Smooth muscle cell (in vitro differentiated cells): Measurements from ENCODE around the gene PADI1. TPM values are rescaled to one million over a fixed set of nuclear protein-coding genes. Genes with fewer than 3 reads are reported as not detected.

Experiments used
- DNase-seq: peaks from one replicate; lab custom pipeline; 2025; ENCODE audit not compliant: unreplicated experiment; lab: John Stamatoyannopoulos, UW
- H2AFZ ChIP-seq: fragments of 200-600 bp; sonication (generic); 2 replicates; pipeline ENCODE4 v1.6.0; 2016; ENCODE audit warnings: antibody characterized with exemption, low read depth, mild to moderate bottlenecking
- H3F3A ChIP-seq: fragments of 200-600 bp; sonication (generic); 2 replicates; pipeline ENCODE4 v1.6.0; 2017; ENCODE audit warnings: antibody characterized with exemption, low read depth
- H3K27ac ChIP-seq: fragments of 200-600 bp; sonication (generic); 2 replicates; pipeline ENCODE4 v1.5.1; 2016; ENCODE audit warnings: low read depth, mild to moderate bottlenecking
- H3K27me3 ChIP-seq: fragments of 200-600 bp; sonication (generic); 2 replicates; pipeline ENCODE4 v1.6.1; 2016; ENCODE audit warnings: low read depth, mild to moderate bottlenecking
- H3K36me3 ChIP-seq: fragments of 200-600 bp; sonication (generic); 2 replicates; pipeline ENCODE4 v1.5.1; 2016; ENCODE audit warnings: low read depth
- H3K4me1 ChIP-seq: fragments of 200-600 bp; sonication (generic); 2 replicates; pipeline ENCODE4 v1.5.1; 2016; ENCODE audit warnings: low read depth
- H3K4me2 ChIP-seq: fragments of 200-600 bp; sonication (generic); 2 replicates; pipeline ENCODE4 v1.6.0; 2016; ENCODE audit warnings: mild to moderate bottlenecking
- H3K4me3 ChIP-seq: fragments of 200-600 bp; sonication (generic); 2 replicates; pipeline ENCODE4 v1.5.1; 2016; ENCODE audit warnings: mild to moderate bottlenecking
- H3K79me2 ChIP-seq: fragments of 200-600 bp; sonication (generic); 2 replicates; pipeline ENCODE4 v1.6.0; 2016; ENCODE audit warnings: low read depth, mild to moderate bottlenecking
- H3K9ac ChIP-seq: fragments of 200-600 bp; sonication (generic); 2 replicates; pipeline ENCODE4 v1.6.0; 2016; ENCODE audit warnings: low read depth
- H3K9me3 ChIP-seq: fragments of 200-600 bp; sonication (generic); replicated peaks from 2 replicates; pipeline ENCODE4 v1.5.1; 2016; ENCODE audit warnings: low read depth
- H4K20me1 ChIP-seq: fragments of 200-600 bp; sonication (generic); 2 replicates; pipeline ENCODE4 v1.6.0; 2016; ENCODE audit warnings: low read depth
- CTCF ChIP-seq: fragments of 200-600 bp; sonication (generic); IDR thresholded peaks from 2 replicates; pipeline ENCODE4 v1.5.1; 2017; ENCODE audit warnings: borderline replicate concordance, mild to moderate bottlenecking, antibody characterized with exemption; ENCODE audit not compliant: insufficient read depth, poor library complexity, severe bottlenecking
- WGBS: methylation state at CpG from one replicate; pipeline ENCODE4 v1.1.7; 2016; ENCODE audit warnings: low lambda C conversion rate; 5-methylcytosine and 5-hydroxymethylcytosine counted together
- polyA plus RNA-seq: library from polyadenylated mRNA; unstranded; fragments of >200 nt; fragmentation: Nextera tagmentation; extraction: Ambion mirVana; gene quantifications from 2 replicates; pipeline ENCODE4 v1.2.1, GENCODE V29; 2016
- total RNA-seq: library from RNA; depleted of rRNA; stranded (reverse); fragments of >200 nt; gene quantifications from 2 replicates; pipeline ENCODE4 v1.2.3, GENCODE V29; 2014

Gene PADI1
- total and polyA plus RNA-seq, 2 experiments from 2014 or later: 1.7 TPM; not detected in 1

- 100% methylated on average over 2 of the region's 2 CpGs for WGBS
- no peak overlapping the region for H3K27ac ChIP-seq
- no peak overlapping the region for H3K9ac ChIP-seq
- H3K79me2 ChIP-seq: no peaks in the 10 kb centered on the region
- DNase-seq: no peak
- H3K4me1 ChIP-seq: no peaks in the 10 kb centered on the region
- H2AFZ ChIP-seq: no peak overlapping the region
- H3F3A ChIP-seq: no peaks in the 10 kb centered on the region
- no peaks in the 10 kb centered on the region for H4K20me1 ChIP-seq
- no peak overlapping the region for H3K4me2 ChIP-seq
- no peak overlapping the region for H3K4me3 ChIP-seq
- no peaks in the 10 kb centered on the region for H3K9me3 ChIP-seq
- no peak for TF ChIP-seq CTCF
- H3K36me3 ChIP-seq: no peaks in the 10 kb centered on the region
- H3K27me3 ChIP-seq: no peaks in the 10 kb centered on the region
Observed at GRCh38 chr1:17158961-17159360, 46.0 kb upstream of the PADI1 start.

GRCh38 chr1:17161137-17161740 lies 43.7 kb upstream of the PADI1 start:
- no peaks in the 10 kb centered on the region for H3K4me1 ChIP-seq
- H3F3A ChIP-seq: no peaks in the 10 kb centered on the region
- 96% methylated on average over 3 of the region's 3 CpGs for WGBS
- H3K79me2 ChIP-seq: no peaks in the 10 kb centered on the region
- no peak overlapping the region for H2AFZ ChIP-seq
- H3K36me3 ChIP-seq: no peaks in the 10 kb centered on the region
- no peaks in the 10 kb centered on the region for H3K27me3 ChIP-seq
- no peak for TF ChIP-seq CTCF
- H3K27ac ChIP-seq: no peak overlapping the region
- no peak overlapping the region for H3K4me3 ChIP-seq
- DNase-seq: no peak
- no peaks in the 10 kb centered on the region for H4K20me1 ChIP-seq
- H3K9me3 ChIP-seq: no peaks in the 10 kb centered on the region
- no peak overlapping the region for H3K4me2 ChIP-seq
- H3K9ac ChIP-seq: no peak overlapping the region

GRCh38 chr1:17161926-17162800 lies 42.8 kb upstream of the PADI1 start:
- H3K36me3 ChIP-seq: no peaks in the 10 kb centered on the region
- no peaks in the 10 kb centered on the region for H3K27me3 ChIP-seq
- DNase-seq: no peak
- H3K9me3 ChIP-seq: no peaks in the 10 kb centered on the region
- WGBS: 87% methylated on average over 20 of the region's 20 CpGs
- TF ChIP-seq CTCF: no peak
- no peak overlapping the region for H2AFZ ChIP-seq
- no peak overlapping the region for H3K4me2 ChIP-seq
- no peaks in the 10 kb centered on the region for H3K4me1 ChIP-seq
- no peaks in the 10 kb centered on the region for H3F3A ChIP-seq
- H3K79me2 ChIP-seq: no peaks in the 10 kb centered on the region
- H4K20me1 ChIP-seq: no peaks in the 10 kb centered on the region
- H3K27ac ChIP-seq: no peak overlapping the region
- H3K4me3 ChIP-seq: no peak overlapping the region
- no peak overlapping the region for H3K9ac ChIP-seq
